Measurements from ENCODE around the gene TMEM51. TPM values are rescaled to one million over a fixed set of nuclear protein-coding genes. Genes with fewer than 3 reads are reported as not detected.
A peak's percentile ranks its signal among the peaks of the same experiment; 100 is the strongest.

The TMEM51 gene
- polyA plus RNA-seq, 1 donor (not counting 4 experiments of a cell fraction or from before 2014, with no cell fraction given) = 12.9 TPM

GRCh38 chr1:15201849-15202551 lies 48.5 kb downstream of the TMEM51 start:
- dilution Hi-C loops (cut with MboI; ENCODE audit: extremely low pct_ligation_motif_present, low sequenced_read_pairs) = no loop called here
- no peaks in the 10 kb centered on the region for H3K9me3 ChIP-seq (ENCODE audit: control insufficient read depth, low read depth, low read length)
- FAIRE-seq = no peak
- TF ChIP-seq, protein P1, sequence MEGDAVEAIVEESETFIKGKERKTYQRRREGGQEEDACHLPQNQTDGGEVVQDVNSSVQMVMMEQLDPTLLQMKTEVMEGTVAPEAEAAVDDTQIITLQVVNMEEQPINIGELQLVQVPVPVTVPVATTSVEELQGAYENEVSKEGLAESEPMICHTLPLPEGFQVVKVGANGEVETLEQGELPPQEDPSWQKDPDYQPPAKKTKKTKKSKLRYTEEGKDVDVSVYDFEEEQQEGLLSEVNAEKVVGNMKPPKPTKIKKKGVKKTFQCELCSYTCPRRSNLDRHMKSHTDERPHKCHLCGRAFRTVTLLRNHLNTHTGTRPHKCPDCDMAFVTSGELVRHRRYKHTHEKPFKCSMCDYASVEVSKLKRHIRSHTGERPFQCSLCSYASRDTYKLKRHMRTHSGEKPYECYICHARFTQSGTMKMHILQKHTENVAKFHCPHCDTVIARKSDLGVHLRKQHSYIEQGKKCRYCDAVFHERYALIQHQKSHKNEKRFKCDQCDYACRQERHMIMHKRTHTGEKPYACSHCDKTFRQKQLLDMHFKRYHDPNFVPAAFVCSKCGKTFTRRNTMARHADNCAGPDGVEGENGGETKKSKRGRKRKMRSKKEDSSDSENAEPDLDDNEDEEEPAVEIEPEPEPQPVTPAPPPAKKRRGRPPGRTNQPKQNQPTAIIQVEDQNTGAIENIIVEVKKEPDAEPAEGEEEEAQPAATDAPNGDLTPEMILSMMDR (optimal IDR thresholded peaks at IDR 0.05 in 1 of 3, IDR thresholded peaks at IDR 0.05 in 1 of 3, conservative IDR thresholded peaks at IDR 0.05 in 1 of 3; ENCODE audit: extremely low read depth in 1 of 3, insufficient read depth in 2 of 3, low read length in 3 of 3) = peak in 1 of 3 experiments; percentile 11
- TF ChIP-seq EZH2 (IDR thresholded peaks at IDR 0.05; ENCODE audit: low read length) = no peak
- no peak overlapping the region for H3K4me3 ChIP-seq (ENCODE audit: control insufficient read depth in 2 of 3, extremely low read depth in 1 of 3, insufficient read depth in 2 of 3, low read depth in 1 of 3, low read length in 3 of 3)
- H3K4me1 ChIP-seq (ENCODE audit: control insufficient read depth, extremely low read depth, insufficient read depth, low read length) = peaks cover 32% of the 10 kb centered on the region
- no peak overlapping the region for H3K27ac ChIP-seq (ENCODE audit: control insufficient read depth, insufficient read depth, low read length)
- peaks cover 0 to 5% of the 10 kb centered on the region in 2 experiments for H3K36me3 ChIP-seq (ENCODE audit: control insufficient read depth in 2 of 2, extremely low read depth in 1 of 2, insufficient read depth in 2 of 2, low read length in 2 of 2)
- peaks cover 20% of the 10 kb centered on the region for H3K79me2 ChIP-seq (ENCODE audit: control insufficient read depth, insufficient read depth, low read length)
- peaks cover 3% of the 10 kb centered on the region for H3K9me1 ChIP-seq (ENCODE audit: control insufficient read depth, extremely low read depth, insufficient read depth, low read length)
- no peak overlapping the region for H3K9ac ChIP-seq (ENCODE audit: control insufficient read depth, extremely low read depth, insufficient read depth, low read length)
- no peaks in the 10 kb centered on the region for H3K27me3 ChIP-seq (ENCODE audit: control insufficient read depth, extremely low read depth, insufficient read depth, low read length)
- no peak overlapping the region for H3K4me2 ChIP-seq (ENCODE audit: control insufficient read depth, extremely low read depth, insufficient read depth, low read depth, low read length)
- H4K20me1 ChIP-seq (ENCODE audit: control insufficient read depth, extremely low read depth, insufficient read depth, low read length) = peaks cover 10% of the 10 kb centered on the region
- no peak for DNase-seq (ENCODE audit: low read depth, low spot score)
- no peak overlapping the region for H2AFZ ChIP-seq (ENCODE audit: control insufficient read depth, low read length)

GRCh38 chr1:15204931-15205330 lies 51.4 kb downstream of the TMEM51 start:
- peaks cover 21% of the 10 kb centered on the region for H3K79me2 ChIP-seq (ENCODE audit: control insufficient read depth, insufficient read depth, low read length)
- H3K9me3 ChIP-seq (ENCODE audit: control insufficient read depth, low read depth, low read length) = no peaks in the 10 kb centered on the region
- no peak overlapping the region for H3K27ac ChIP-seq (ENCODE audit: control insufficient read depth, insufficient read depth, low read length)
- no peaks in the 10 kb centered on the region for H3K27me3 ChIP-seq (ENCODE audit: control insufficient read depth, extremely low read depth, insufficient read depth, low read length)
- TF ChIP-seq EZH2 (IDR thresholded peaks at IDR 0.05; ENCODE audit: low read length) = no peak
- TF ChIP-seq, protein P1 (optimal IDR thresholded peaks at IDR 0.05 in 1 of 3, IDR thresholded peaks at IDR 0.05 in 1 of 3, conservative IDR thresholded peaks at IDR 0.05 in 1 of 3; ENCODE audit: extremely low read depth in 1 of 3, insufficient read depth in 2 of 3, low read length in 3 of 3) = no peak
- dilution Hi-C loops (cut with MboI; ENCODE audit: extremely low pct_ligation_motif_present, low sequenced_read_pairs) = no loop called here
- H3K4me2 ChIP-seq (ENCODE audit: control insufficient read depth, extremely low read depth, insufficient read depth, low read depth, low read length) = no peak overlapping the region
- peaks cover 12% of the 10 kb centered on the region for H4K20me1 ChIP-seq (ENCODE audit: control insufficient read depth, extremely low read depth, insufficient read depth, low read length)
- no peak overlapping the region for H3K4me3 ChIP-seq (ENCODE audit: control insufficient read depth in 2 of 3, extremely low read depth in 1 of 3, insufficient read depth in 2 of 3, low read depth in 1 of 3, low read length in 3 of 3)
- H3K4me1 ChIP-seq (ENCODE audit: control insufficient read depth, extremely low read depth, insufficient read depth, low read length) = peaks cover 33% of the 10 kb centered on the region
- DNase-seq (ENCODE audit: low read depth, low spot score) (no peak), FAIRE-seq (no peak)
- no peak overlapping the region for H3K9ac ChIP-seq (ENCODE audit: control insufficient read depth, extremely low read depth, insufficient read depth, low read length)
- peaks cover 3% of the 10 kb centered on the region for H3K9me1 ChIP-seq (ENCODE audit: control insufficient read depth, extremely low read depth, insufficient read depth, low read length)
- peaks cover 0 to 1% of the 10 kb centered on the region in 2 experiments for H3K36me3 ChIP-seq (ENCODE audit: control insufficient read depth in 2 of 2, extremely low read depth in 1 of 2, insufficient read depth in 2 of 2, low read length in 2 of 2)
- H2AFZ ChIP-seq (ENCODE audit: control insufficient read depth, low read length) = no peak overlapping the region

All from keratinocyte (primary cell).